ENCODE results near the gene RAB7A.
"Not testable (repeated sequence)": the region's sequence is repeated elsewhere in the genome, so short reads cannot be mapped to it uniquely, and the experiment has no call there.

DNA sequence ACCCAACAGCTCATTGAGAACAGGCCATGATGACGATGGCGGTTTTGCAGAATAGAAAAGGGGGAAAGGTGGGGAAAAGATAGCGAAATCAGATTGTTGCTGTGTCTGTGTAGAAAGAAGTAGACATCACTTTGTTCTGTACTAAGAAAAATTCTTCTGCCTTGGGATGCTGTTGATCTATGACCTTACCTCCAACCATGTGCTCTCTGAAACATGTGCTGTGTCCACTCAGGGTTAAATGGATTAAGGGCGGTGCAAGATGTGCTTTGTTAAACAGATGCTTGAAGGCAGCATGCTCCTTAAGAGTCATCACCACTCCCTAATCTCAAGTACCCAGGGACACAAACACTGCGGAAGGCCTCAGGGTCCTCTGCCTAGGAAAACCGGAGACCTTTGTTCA, 47.6 kb downstream of the RAB7A start:
- TF ChIP-seq, protein P1, sequence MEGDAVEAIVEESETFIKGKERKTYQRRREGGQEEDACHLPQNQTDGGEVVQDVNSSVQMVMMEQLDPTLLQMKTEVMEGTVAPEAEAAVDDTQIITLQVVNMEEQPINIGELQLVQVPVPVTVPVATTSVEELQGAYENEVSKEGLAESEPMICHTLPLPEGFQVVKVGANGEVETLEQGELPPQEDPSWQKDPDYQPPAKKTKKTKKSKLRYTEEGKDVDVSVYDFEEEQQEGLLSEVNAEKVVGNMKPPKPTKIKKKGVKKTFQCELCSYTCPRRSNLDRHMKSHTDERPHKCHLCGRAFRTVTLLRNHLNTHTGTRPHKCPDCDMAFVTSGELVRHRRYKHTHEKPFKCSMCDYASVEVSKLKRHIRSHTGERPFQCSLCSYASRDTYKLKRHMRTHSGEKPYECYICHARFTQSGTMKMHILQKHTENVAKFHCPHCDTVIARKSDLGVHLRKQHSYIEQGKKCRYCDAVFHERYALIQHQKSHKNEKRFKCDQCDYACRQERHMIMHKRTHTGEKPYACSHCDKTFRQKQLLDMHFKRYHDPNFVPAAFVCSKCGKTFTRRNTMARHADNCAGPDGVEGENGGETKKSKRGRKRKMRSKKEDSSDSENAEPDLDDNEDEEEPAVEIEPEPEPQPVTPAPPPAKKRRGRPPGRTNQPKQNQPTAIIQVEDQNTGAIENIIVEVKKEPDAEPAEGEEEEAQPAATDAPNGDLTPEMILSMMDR (conservative IDR thresholded peaks at IDR 0.05; ENCODE audit: low read depth, low read length) = not testable (repeated sequence)
- TF ChIP-seq EZH2 (IDR thresholded peaks at IDR 0.05; ENCODE audit: borderline replicate concordance, low read depth, low read length, poor library complexity, severe bottlenecking) = not testable (repeated sequence)
